Right lobe of liver (tissue), 4 donors: ENCODE measurements around the gene OR7D2.

Source experiments
- CTCF ChIP-seq, 4 donors: fragments of 200-600 bp in 3 of 4; fragments of 450-650 bp in 1 of 4; IDR thresholded peaks; one replicate each; pipeline versions ENCODE4 v1.5.1 to v1.8.0; 2016 to 2022; ENCODE audit warnings: antibody characterized with exemption in 4 of 4, mild to moderate bottlenecking in 2 of 4
- POLR2A ChIP-seq: fragments of 450-650 bp; IDR thresholded peaks from one replicate; pipeline ENCODE4 v1.6.1; 2017; ENCODE audit warnings: antibody characterized with exemption, mild to moderate bottlenecking
- donor health status: DM: no; HTN: no; CAD: no.
- donor health status: DM: no; HTN: no; CAD: no.
- donor health status: DM: no; HTN: yes; CAD: no.

- no peak for TF ChIP-seq CTCF (IDR thresholded peaks at IDR 0.05)
- TF ChIP-seq POLR2A = no peak
These were observed 47.8 kb upstream of the OR7D2 start for GRCh38 chr19:9130965-9131364.
